HG03571 (cell line): ENCODE data around the gene BCCIP.

Experiments
- ATAC-seq: cut with Tn5 transposase; IDR thresholded peaks from one replicate; pipeline ENCODE4 v1.9.1; 2021; ENCODE audit not compliant: unreplicated experiment

The BCCIP gene

GRCh38 chr10:125883211-125883610 is 59.9 kb downstream of the BCCIP start:
- no peak for ATAC-seq
